Measurements from ENCODE around the gene PTPRG.

DNA sequence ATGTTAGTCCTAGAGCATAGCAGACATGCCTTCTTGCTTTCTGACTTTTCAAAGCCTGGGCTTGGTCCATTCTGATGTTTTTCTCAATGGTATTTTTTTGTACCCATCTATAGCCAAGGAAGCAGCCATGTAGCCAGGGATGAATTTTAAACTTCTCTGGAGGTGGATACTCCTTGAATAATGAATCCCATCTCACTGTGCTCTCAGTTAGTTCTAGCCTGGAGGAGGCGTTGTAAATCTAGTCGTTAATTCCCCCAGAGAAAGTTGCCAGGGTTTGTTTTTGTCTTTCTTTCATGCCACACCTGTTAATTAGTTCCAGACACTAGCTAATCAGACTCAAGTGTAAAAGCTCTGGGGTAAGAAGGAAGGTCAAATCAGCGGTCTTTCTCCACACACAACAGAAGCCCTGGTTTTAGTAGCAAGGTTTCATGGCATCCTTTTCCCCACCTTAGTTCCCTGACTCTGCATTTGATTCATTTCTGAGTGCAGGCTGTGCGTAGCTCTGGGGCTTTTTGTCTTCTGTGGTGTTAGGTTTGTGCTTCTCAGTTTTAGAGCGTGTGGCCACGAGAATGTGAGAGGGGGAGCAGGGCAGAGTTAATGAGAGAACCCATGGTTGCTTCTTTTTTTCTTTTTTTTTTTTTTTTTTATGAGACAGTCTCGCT is 19.7 kb downstream of the PTPRG start:
- TF ChIP-seq, protein P1, sequence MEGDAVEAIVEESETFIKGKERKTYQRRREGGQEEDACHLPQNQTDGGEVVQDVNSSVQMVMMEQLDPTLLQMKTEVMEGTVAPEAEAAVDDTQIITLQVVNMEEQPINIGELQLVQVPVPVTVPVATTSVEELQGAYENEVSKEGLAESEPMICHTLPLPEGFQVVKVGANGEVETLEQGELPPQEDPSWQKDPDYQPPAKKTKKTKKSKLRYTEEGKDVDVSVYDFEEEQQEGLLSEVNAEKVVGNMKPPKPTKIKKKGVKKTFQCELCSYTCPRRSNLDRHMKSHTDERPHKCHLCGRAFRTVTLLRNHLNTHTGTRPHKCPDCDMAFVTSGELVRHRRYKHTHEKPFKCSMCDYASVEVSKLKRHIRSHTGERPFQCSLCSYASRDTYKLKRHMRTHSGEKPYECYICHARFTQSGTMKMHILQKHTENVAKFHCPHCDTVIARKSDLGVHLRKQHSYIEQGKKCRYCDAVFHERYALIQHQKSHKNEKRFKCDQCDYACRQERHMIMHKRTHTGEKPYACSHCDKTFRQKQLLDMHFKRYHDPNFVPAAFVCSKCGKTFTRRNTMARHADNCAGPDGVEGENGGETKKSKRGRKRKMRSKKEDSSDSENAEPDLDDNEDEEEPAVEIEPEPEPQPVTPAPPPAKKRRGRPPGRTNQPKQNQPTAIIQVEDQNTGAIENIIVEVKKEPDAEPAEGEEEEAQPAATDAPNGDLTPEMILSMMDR (IDR thresholded peaks at IDR 0.05) = no peak
- TF ChIP-seq POLR2A (IDR thresholded peaks at IDR 0.05) = no peak

Data from body of pancreas (tissue), 4 donors.